Neural cell (in vitro differentiated cells): Measurements from ENCODE around the gene PYGM. TPM values are rescaled to one million over a fixed set of nuclear protein-coding genes. Genes with fewer than 3 reads are reported as not detected.
A peak's percentile ranks its signal among the peaks of the same experiment; 100 is the strongest.

Experiments
- H2AFZ ChIP-seq: fragments of 200-600, 300-800 bp; sonication (generic), shearing (Covaris generic); 2 replicates; pipeline ENCODE4 v1.6.0; 2014; ENCODE audit warnings: low read depth, mild to moderate bottlenecking, antibody characterized with exemption, low read length, moderate library complexity
- H3F3A ChIP-seq: fragments of 200-600 bp; shearing (Covaris generic); 2 replicates; pipeline ENCODE4 v1.6.1; 2016; ENCODE audit warnings: mild to moderate bottlenecking, moderate library complexity, mixed read lengths, antibody characterized with exemption, low read length; ENCODE audit not compliant: insufficient read depth, poor library complexity, severe bottlenecking
- H3K27ac ChIP-seq: fragments of 200-600, 300-800 bp; sonication (generic), shearing (Covaris generic); 2 replicates; pipeline ENCODE4 v1.5.1; 2014; ENCODE audit warnings: mild to moderate bottlenecking, low read length, moderate library complexity
- H3K27me3 ChIP-seq: fragments of 300-800, 200-600 bp; sonication (generic), shearing (Covaris generic); 2 replicates; pipeline ENCODE4 v1.6.0; 2014; ENCODE audit warnings: mild to moderate bottlenecking, low read depth, low read length, moderate library complexity; ENCODE audit not compliant: insufficient read depth
- H3K36me3 ChIP-seq: fragments of 300-800, 200-600 bp; sonication (generic), shearing (Covaris generic); 2 replicates; pipeline ENCODE4 v1.5.1; 2014; ENCODE audit warnings: mild to moderate bottlenecking, antibody characterized with exemption, low read length, moderate library complexity; ENCODE audit not compliant: insufficient read depth
- H3K4me2 ChIP-seq: fragments of 300-800, 200-600 bp; sonication (generic), shearing (Covaris generic); 2 replicates; pipeline ENCODE4 v1.6.0; 2014; ENCODE audit warnings: mild to moderate bottlenecking, low read length
- H3K4me3 ChIP-seq: fragments of 300-800, 200-600 bp; sonication (generic), shearing (Covaris generic); 2 replicates; pipeline ENCODE4 v1.5.1; 2014; ENCODE audit warnings: mild to moderate bottlenecking, low read length, moderate library complexity
- H3K79me2 ChIP-seq: fragments of 200-600 bp; shearing (Covaris generic); replicated peaks from 2 replicates; pipeline ENCODE4 v1.6.0; 2014; ENCODE audit warnings: mild to moderate bottlenecking, low read length, moderate library complexity; ENCODE audit not compliant: insufficient read depth
- H3K9ac ChIP-seq: fragments of 300-800, 200-600 bp; sonication (generic), shearing (Covaris generic); 2 replicates; pipeline ENCODE4 v1.6.1; 2016; ENCODE audit warnings: mild to moderate bottlenecking, low read length, mixed read lengths
- H3K9me2 ChIP-seq: fragments of 200-600 bp; shearing (Covaris generic); 2 replicates; pipeline ENCODE4 v1.6.1; 2016; ENCODE audit warnings: mild to moderate bottlenecking, low read length, mixed read lengths; ENCODE audit not compliant: insufficient read depth
- H3K9me3 ChIP-seq: fragments of 200-600, 300-800 bp; sonication (generic), shearing (Covaris generic); 2 replicates; pipeline ENCODE4 v1.6.1; 2016; ENCODE audit warnings: mild to moderate bottlenecking, mixed run types, low read length, moderate library complexity, mixed read lengths
- H4K20me1 ChIP-seq: fragments of 200-600 bp; shearing (Covaris generic); 2 replicates; pipeline ENCODE4 v1.6.1; 2016; ENCODE audit warnings: mild to moderate bottlenecking, mixed run types; ENCODE audit not compliant: insufficient read depth
- EP300 ChIP-seq: fragments of 450-650 bp; conservative IDR thresholded peaks from 2 replicates; pipeline ENCODE4 v1.6.1; 2014; ENCODE audit warnings: antibody characterized with exemption, mild to moderate bottlenecking, moderate library complexity; ENCODE audit not compliant: poor library complexity, severe bottlenecking
- EZH2 ChIP-seq: fragments of 200-600, 300-800 bp; shearing (Covaris generic), sonication (generic); IDR thresholded peaks from 2 replicates; pipeline ENCODE4 v1.6.1; 2014; ENCODE audit warnings: antibody characterized with exemption, low read length, borderline replicate concordance, mild to moderate bottlenecking; ENCODE audit not compliant: insufficient read depth, poor library complexity, severe bottlenecking
- MXI1 ChIP-seq: fragments of 450-650 bp; conservative IDR thresholded peaks from 2 replicates; pipeline ENCODE4 v1.6.1; 2014; ENCODE audit warnings: antibody characterized with exemption, mild to moderate bottlenecking; ENCODE audit not compliant: poor library complexity, severe bottlenecking
- RAD21 ChIP-seq: fragments of 450-650 bp; conservative IDR thresholded peaks from 2 replicates; pipeline ENCODE4 v1.6.1; 2014; ENCODE audit warnings: antibody characterized with exemption, mild to moderate bottlenecking, moderate library complexity
- polyA plus RNA-seq: library from polyadenylated mRNA; depleted of rRNA; stranded (reverse); fragments of >200 nt; gene quantifications from 2 replicates; pipeline ENCODE4 v1.2.3, GENCODE V29; 2014
- TF ChIP-seq, protein P1 (sequence below): fragments of 450-650 bp; IDR thresholded peaks from 2 replicates; pipeline ENCODE4 v1.5.1; 2014; ENCODE audit warnings: antibody characterized with exemption, mild to moderate bottlenecking, moderate library complexity; ENCODE audit not compliant: poor library complexity, severe bottlenecking
- TF ChIP-seq, protein P2 (sequence below): IDR thresholded peaks from 2 replicates; pipeline ENCODE4 v1.6.1; 2012; ENCODE audit warnings: borderline replicate concordance

PYGM gene
- polyA plus RNA-seq, 1 donor from 2014 or later, result 0.43 TPM

DNA sequence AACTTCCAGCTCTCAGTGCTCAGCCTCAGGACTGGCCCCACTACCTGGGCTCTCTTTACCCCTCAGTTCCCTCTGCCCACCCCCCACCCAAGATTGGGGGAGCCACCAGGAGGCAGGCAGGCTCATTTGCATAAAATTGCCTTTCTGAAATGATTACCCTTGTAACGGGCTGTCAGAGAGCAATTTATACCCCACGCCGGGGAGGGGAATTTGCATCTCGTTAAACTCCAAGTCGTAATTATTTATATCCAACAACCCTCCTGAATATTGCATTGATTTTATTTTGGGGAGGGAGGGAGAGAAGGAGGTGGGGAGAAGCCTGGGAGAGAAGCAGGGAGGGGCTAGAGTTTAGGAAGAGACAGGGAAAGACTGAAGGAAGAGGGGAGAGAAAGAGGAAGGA lies 45.1 kb downstream of the PYGM start:
- H3K9ac ChIP-seq, result peak overlapping the region; percentile 64
- H3F3A ChIP-seq, result no peaks in the 10 kb centered on the region
- peaks cover 47% of the 10 kb centered on the region for H4K20me1 ChIP-seq
- no peaks in the 10 kb centered on the region for H3K9me2 ChIP-seq
- no peaks in the 10 kb centered on the region for H3K27me3 ChIP-seq
- H3K36me3 ChIP-seq, result no peaks in the 10 kb centered on the region
- peaks cover 56% of the 10 kb centered on the region for H3K79me2 ChIP-seq
- TF ChIP-seq, protein P1, sequence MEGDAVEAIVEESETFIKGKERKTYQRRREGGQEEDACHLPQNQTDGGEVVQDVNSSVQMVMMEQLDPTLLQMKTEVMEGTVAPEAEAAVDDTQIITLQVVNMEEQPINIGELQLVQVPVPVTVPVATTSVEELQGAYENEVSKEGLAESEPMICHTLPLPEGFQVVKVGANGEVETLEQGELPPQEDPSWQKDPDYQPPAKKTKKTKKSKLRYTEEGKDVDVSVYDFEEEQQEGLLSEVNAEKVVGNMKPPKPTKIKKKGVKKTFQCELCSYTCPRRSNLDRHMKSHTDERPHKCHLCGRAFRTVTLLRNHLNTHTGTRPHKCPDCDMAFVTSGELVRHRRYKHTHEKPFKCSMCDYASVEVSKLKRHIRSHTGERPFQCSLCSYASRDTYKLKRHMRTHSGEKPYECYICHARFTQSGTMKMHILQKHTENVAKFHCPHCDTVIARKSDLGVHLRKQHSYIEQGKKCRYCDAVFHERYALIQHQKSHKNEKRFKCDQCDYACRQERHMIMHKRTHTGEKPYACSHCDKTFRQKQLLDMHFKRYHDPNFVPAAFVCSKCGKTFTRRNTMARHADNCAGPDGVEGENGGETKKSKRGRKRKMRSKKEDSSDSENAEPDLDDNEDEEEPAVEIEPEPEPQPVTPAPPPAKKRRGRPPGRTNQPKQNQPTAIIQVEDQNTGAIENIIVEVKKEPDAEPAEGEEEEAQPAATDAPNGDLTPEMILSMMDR, result no peak
- TF ChIP-seq, protein P2, sequence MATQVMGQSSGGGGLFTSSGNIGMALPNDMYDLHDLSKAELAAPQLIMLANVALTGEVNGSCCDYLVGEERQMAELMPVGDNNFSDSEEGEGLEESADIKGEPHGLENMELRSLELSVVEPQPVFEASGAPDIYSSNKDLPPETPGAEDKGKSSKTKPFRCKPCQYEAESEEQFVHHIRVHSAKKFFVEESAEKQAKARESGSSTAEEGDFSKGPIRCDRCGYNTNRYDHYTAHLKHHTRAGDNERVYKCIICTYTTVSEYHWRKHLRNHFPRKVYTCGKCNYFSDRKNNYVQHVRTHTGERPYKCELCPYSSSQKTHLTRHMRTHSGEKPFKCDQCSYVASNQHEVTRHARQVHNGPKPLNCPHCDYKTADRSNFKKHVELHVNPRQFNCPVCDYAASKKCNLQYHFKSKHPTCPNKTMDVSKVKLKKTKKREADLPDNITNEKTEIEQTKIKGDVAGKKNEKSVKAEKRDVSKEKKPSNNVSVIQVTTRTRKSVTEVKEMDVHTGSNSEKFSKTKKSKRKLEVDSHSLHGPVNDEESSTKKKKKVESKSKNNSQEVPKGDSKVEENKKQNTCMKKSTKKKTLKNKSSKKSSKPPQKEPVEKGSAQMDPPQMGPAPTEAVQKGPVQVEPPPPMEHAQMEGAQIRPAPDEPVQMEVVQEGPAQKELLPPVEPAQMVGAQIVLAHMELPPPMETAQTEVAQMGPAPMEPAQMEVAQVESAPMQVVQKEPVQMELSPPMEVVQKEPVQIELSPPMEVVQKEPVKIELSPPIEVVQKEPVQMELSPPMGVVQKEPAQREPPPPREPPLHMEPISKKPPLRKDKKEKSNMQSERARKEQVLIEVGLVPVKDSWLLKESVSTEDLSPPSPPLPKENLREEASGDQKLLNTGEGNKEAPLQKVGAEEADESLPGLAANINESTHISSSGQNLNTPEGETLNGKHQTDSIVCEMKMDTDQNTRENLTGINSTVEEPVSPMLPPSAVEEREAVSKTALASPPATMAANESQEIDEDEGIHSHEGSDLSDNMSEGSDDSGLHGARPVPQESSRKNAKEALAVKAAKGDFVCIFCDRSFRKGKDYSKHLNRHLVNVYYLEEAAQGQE, result no peak
- TF ChIP-seq EP300, result no peak
- TF ChIP-seq EZH2, result no peak
- no peak for TF ChIP-seq RAD21
- peak overlapping the region; percentile 36 for H3K4me2 ChIP-seq
- peak overlapping the region; percentile 88 for H3K27ac ChIP-seq
- H3K4me3 ChIP-seq, result peak overlapping the region; percentile 64
- H2AFZ ChIP-seq, result no peak overlapping the region
- no peaks in the 10 kb centered on the region for H3K9me3 ChIP-seq

DNA sequence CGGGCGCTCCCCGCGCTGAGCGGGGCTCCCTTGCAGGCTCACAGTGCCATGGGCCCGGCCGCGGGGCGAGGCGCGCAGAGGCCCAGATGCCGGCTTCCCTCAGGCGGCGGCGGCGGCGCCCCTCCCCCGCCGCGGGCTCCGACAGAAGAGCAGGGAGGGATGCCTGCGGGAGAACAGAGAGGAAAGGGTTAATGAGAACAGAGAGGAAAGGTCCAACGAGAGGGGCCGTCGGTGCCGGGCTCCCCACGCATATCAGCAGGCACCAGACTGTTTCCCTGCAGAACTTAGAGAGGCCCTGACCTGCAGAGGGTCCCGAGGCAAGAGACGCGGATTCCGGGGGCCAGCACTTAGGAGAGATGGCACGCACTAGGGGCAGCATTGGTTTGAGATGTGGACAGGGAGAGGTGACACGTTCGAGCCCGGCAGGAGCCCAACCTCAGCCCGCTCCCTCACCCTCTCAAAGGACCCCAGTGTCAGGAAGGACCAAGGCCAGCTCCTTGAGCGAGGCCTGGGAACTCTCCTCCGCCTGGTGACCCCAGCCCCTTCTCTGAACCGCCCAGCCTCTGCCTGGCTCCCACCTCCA lies 45.9 kb downstream of the PYGM start:
- H3K9ac ChIP-seq, result peak overlapping the region; percentile 64
- H3K9me3 ChIP-seq, result no peaks in the 10 kb centered on the region
- TF ChIP-seq, protein P1, result no peak
- TF ChIP-seq MXI1, result peak; percentile 12
- H3K27me3 ChIP-seq, result no peaks in the 10 kb centered on the region
- H3K27ac ChIP-seq, result peak overlapping the region; percentile 88
- no peak overlapping the region for H2AFZ ChIP-seq
- H3K4me2 ChIP-seq, result peak overlapping the region; percentile 36
- H3K36me3 ChIP-seq, result no peaks in the 10 kb centered on the region
- no peaks in the 10 kb centered on the region for H3F3A ChIP-seq
- H4K20me1 ChIP-seq, result peaks cover 50% of the 10 kb centered on the region
- peak overlapping the region; percentile 64 for H3K4me3 ChIP-seq
- peaks cover 56% of the 10 kb centered on the region for H3K79me2 ChIP-seq
- no peaks in the 10 kb centered on the region for H3K9me2 ChIP-seq
